Measurements from ENCODE around the gene CTSV.
"Not testable (repeated sequence)": the region's sequence is repeated elsewhere in the genome, so short reads cannot be mapped to it uniquely, and the experiment has no call there.

The CTSV gene

GRCh38 chr9:97041898-97042297 is 3.0 kb upstream of the CTSV start:
- DNase-seq (ENCODE audit: low read depth) = no peak

GRCh38 chr9:97039514-97039860 is 545 bp upstream of the CTSV start:
- DNase-seq (ENCODE audit: low read depth) = no peak

- DNase-seq (ENCODE audit: low read depth) = not testable (repeated sequence)
These were observed 15.4 kb downstream of the CTSV start for GRCh38 chr9:97023505-97023904.

DNA sequence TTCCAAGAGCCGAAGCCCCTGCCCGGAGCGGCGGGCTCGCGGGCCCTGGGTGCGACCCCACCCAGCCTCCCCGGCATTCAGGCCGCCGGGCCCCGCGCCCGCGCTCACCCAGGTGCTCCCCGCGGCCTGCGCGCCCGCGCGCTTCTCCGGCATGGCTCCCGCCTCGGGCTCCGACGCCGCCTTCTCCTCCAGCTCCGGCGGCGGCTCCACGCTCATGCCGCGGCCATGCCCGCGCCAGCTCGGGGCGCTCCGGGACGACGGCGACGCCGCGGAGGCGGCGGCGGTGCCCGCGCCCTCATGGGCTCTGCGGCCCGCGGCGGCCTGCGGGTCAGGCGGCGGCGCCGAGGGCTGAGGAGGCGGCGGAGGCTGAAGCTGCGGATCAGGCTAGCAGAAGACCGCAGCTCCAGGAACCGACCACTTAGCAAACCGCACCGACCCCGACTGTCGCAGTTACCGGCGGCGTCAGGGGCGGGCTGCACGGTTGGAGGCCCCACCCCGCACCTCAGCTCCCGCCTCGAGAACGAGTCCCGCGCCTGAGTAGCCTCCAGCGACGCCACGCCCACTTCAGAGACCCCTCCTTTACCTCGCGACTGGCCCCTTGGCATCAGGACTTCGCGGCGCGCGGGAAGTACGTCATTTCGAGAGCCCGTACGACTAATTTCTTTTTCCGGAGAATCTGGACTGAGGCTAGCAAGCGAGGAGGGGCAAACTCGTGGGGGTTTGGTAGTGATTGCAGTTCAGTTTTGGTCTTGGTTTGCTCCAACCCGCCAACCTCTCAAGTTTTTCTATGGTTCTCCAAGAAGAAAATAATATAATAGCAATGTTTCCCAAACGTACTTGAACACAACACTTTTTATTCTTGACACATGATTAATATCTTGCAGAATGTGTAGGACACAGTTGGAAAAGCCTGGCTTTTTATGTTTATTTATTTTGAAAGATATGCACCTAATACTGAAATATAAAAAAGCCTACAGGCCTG is 25.5 kb downstream of the CTSV start:
- DNase-seq (ENCODE audit: low read depth) = peak; percentile 62

- DNase-seq (ENCODE audit: low read depth) = not testable (repeated sequence)
These were observed 26.3 kb downstream of the CTSV start for GRCh38 chr9:97012617-97013016.

DNA sequence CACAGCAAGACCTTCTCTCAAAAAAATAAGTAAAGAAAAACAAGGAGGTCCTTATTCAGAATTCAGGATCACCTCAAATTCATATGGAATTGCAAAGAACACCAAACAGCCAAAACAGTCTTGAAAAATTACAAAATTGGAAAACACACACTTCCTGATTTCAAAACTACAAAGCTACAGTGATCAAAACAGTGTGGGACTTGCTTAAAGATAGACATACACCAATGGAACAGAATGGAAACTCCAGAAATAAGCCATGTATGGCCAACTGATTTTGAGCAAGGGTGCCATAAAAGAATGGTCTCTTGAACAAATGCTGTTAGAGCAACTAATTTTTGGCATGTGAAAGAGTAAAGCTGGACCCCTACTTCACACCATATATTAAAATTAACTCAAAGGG is 36.7 kb downstream of the CTSV start:
- DNase-seq (ENCODE audit: low read depth) = not testable (repeated sequence)

GRCh38 chr9:97001338-97001737 is 37.6 kb downstream of the CTSV start:
- DNase-seq (ENCODE audit: low read depth) = not testable (repeated sequence)

DNA sequence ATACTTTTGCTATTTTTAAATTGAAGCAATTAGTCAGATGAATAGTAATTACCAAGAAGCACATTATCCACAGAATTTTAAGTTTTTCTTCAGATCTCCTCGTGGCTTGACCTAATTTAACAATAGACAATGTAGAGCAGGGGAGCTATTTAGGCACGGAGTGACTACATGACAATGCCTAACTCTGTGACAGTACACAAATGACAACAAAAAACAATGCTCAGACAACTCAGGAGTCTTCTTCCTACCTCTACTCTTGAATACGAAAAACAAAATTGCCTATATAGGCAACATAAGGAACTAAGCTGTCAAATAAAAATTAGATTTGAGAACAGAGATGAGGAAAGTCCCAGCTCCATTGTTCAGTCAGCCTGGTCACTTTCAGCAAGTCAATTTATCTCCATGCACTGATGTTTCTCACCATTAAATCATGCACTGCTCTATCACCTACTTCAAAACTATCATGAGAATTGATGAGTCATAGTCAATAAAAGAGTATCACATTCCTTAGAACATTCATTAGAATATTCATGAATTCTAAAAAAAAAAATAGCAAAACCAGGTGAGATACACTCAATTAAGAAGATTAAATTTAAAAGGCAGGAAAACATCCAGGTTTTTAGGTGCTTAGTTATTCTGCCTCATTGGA is 38.7 kb downstream of the CTSV start:
- DNase-seq (ENCODE audit: low read depth) = not testable (repeated sequence)

DNA sequence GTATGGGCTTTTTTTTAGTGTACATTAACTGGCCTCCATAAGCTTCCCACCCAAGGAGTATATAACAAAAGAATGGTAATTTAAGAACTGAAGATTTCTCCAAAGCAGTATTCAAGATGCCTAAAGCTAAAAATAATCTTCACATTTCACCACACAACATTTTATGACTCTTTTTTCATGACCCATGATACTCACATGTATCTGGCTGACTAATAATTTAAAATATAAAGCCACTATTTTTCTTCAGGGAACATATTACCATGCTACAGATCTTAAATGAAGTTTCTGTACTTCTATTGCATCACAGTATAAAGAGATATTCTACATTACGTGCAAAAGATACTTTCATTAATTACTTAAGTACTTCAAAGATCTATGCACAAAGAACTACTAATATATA is 39.2 kb downstream of the CTSV start:
- not testable (repeated sequence) for DNase-seq (ENCODE audit: low read depth)

DNA sequence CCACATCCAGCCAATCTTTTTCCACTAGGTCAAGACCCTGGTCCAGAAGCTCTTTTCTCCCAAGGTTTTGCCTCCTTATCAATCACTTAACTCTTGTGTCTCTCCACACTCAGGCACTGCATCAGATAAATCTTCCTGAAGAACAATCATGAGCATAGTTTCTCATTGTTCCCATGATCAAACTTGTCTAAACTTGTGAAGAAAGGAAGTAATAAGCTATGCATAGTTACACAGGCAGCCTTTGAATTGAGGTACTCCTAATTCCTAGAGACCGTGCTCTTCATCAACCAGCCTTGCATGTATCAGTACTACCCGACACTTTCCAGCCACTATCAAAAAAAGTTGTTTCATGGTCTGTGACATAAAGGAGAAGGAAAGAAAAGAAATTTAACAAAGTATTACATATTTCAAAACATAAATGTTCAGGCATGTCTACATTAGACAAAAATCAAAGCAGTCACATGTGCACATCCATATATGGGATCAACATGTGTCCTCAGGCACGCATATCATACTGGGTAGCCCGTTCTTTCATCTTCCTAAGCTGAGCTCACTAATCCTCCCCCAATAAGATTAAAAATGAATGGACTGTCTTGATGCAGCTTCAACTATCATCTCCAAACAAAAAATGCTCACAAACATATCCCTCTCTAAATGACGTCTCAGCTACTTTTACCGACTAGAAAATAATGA is 41.8 kb downstream of the CTSV start:
- not testable (repeated sequence) for DNase-seq (ENCODE audit: low read depth)

DNA sequence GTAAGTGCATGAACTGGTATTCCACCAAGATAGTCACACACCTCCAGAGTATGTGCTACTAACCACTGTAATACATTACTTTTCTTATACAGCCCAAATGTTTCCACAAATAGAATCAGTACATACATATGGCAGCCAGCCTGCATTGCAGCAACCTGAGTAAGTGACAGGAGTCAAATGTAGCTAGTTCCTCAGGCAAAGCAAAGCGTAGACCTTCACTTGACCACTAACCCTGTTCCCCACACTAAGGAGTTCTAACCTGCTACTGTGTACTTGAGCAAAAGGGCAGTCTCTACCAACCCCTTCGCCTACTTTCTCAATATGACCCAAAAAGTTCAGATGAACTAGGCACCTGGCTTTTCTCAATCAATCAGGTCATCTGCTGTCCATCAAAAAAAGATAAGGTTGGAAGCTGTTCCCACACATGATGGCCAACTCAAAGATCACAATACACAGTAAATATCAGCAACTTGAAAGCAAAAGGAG is 44.4 kb downstream of the CTSV start:
- DNase-seq (ENCODE audit: low read depth) = not testable (repeated sequence)

- DNase-seq (ENCODE audit: low read depth) = not testable (repeated sequence)
These were observed 46.6 kb downstream of the CTSV start for GRCh38 chr9:96992303-96992702.

GRCh38 chr9:96989747-96990318 is 49.1 kb downstream of the CTSV start:
- not testable (repeated sequence) for DNase-seq (ENCODE audit: low read depth)

GRCh38 chr9:96984887-96985286 is 54.1 kb downstream of the CTSV start:
- not testable (repeated sequence) for DNase-seq (ENCODE audit: low read depth)

DNA sequence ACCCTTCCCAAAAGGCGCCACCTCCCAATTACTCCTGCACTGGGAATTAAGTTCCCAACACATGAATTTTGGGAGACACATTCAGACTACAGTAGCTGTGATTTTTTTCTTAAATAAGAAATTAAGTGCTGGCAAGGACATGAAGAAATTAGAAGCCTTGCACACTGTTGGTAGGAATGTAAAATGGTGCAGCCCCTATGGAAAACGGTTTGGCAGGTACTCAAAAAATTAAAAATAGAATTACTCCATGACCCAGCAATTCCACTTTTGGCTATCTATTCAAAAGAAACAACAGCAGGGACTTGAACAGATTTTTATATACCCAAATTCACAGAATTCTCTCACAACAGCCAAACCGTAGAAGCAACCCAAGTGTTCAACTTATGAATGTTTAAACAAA is 54.8 kb downstream of the CTSV start:
- DNase-seq (ENCODE audit: low read depth) = not testable (repeated sequence)

DNA sequence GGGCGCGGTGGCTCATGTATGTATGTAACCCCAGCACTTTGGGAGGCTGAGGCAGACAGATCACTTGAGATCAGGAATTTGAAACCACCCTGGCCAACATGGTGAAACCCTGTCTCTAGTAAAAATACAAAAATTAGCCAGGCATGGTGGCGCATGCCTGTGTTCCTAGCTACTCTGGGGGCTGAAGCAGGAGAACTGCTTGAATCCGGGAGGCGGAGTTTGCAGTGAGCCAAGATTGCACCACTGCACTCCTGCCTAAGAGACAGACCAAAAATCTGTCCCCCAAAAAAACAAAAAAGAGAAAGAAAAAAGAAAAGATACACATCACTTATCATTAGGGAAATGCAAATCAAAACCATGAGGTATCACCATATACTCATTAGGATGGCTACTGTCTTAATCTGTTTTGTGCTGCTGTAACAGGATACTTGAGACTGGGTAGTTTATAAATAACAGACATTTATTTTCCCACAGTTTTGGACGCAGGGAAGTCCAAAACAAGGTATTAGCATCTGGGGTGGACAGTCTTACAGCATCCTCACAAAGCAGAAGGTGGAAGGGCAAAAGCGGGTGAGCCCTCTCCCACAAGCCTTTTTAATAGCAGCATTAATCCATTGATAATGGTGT is 55.3 kb downstream of the CTSV start:
- not testable (repeated sequence) for DNase-seq (ENCODE audit: low read depth)
